ENCODE measurements around the gene ANKRD63. TPM values are rescaled to one million over a fixed set of nuclear protein-coding genes. Genes with fewer than 3 reads are reported as not detected.

ANKRD63 gene
- total and polyA plus RNA-seq, 9 of the 15 experiments (the other 6 are each of a cell fraction or from before 2014, with no cell fraction given), result 1.3 to 2.0 (median 1.8) TPM; not detected in 6

DNA sequence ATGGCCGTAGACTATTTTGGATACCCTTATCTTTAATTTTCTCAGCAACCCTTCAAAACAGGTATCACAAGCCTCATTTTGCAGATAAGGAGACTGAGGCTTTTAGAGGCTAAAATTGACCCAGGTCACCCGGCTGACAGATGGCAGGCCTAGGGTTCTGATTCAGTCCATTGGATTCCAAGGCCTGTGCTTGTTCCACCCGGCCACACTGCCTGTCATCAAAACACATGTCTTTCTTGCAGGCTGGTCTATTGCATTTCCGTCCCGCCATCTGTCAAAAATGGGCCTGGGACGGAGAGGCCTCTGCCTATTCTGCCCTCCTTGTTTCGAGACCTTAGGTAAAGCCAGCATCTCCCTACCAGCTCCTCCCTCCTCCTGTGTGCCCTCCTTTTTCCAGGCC is 48.8 kb upstream of the ANKRD63 start:
- Histone ChIP-seq H3K4me1 (replicated peaks in 1 of 2; ENCODE audit: control insufficient read depth in 2 of 2, insufficient read depth in 2 of 2, low read length in 2 of 2) (peaks cover 56 to 67% of the 10 kb centered on the region in 2 experiments), H3K36me3 (ENCODE audit: control insufficient read depth, insufficient read depth, low read length) (peaks cover 20% of the 10 kb centered on the region), H3K4me2 (ENCODE audit: insufficient read depth, low read length) (no peak overlapping the region; the same call in 1 of the 2 replicates), H3K9me1 (ENCODE audit: control insufficient read depth, insufficient read depth, low read length) (no peaks in the 10 kb centered on the region), H3K9ac (ENCODE audit: insufficient read depth in 1 of 2, low read depth in 2 of 2, low read length in 2 of 2) (0 out of 4 replicates have a peak overlapping the region, but pooled peaks of 1 of the 2 experiments have one; percentile 57), H2AFZ (ENCODE audit: low read depth, low read length) (no peak overlapping the region), H3K79me2 (ENCODE audit: control insufficient read depth, insufficient read depth, low read length) (no peaks in the 10 kb centered on the region; the same call in 2 of the 3 replicates), H3K27ac (ENCODE audit: extremely low read depth, low read depth, low read length) (no peak overlapping the region), H3K27me3 (ENCODE audit: control insufficient read depth in 2 of 2, insufficient read depth in 2 of 2, low read length in 2 of 2) (no peaks in the 10 kb centered on the region), H3K9me3 (replicated peaks; ENCODE audit: control insufficient read depth, insufficient read depth, low read depth, low read length) (no peaks in the 10 kb centered on the region), H4K20me1 (replicated peaks; ENCODE audit: control insufficient read depth, insufficient read depth, low read length) (no peaks in the 10 kb centered on the region), H3K4me3 (no peak overlapping the region)
- no peak for FAIRE-seq
- intact Hi-C loops (cut with micrococcal nuclease) (no loop called here), in situ Hi-C loops (cut with MboI) (no loop called here)
- no peak for ATAC-seq
- 55% methylated on average over 7 of the region's 7 CpGs for WGBS (ENCODE audit: insufficient coverage, low coverage, missing lambda C conversion rate)
- TF ChIP-seq CBFA2T2 (conservative IDR thresholded peaks at IDR 0.05), result 0 out of 2 replicates have a peak, but pooled peaks have one; percentile 5
- no peak for TF ChIP-seq ARID1B (IDR thresholded peaks at IDR 0.05)
- TF ChIP-seq CEBPB (tag; IDR thresholded peaks at IDR 0.05), result no peak
- TF ChIP-seq BCL6 (CRISPR knock-in tag; IDR thresholded peaks at IDR 0.05), result no peak
- TF ChIP-seq SREBF2 (CRISPR knock-in tag; IDR thresholded peaks at IDR 0.05), result no peak
- TF ChIP-seq, protein P1, sequence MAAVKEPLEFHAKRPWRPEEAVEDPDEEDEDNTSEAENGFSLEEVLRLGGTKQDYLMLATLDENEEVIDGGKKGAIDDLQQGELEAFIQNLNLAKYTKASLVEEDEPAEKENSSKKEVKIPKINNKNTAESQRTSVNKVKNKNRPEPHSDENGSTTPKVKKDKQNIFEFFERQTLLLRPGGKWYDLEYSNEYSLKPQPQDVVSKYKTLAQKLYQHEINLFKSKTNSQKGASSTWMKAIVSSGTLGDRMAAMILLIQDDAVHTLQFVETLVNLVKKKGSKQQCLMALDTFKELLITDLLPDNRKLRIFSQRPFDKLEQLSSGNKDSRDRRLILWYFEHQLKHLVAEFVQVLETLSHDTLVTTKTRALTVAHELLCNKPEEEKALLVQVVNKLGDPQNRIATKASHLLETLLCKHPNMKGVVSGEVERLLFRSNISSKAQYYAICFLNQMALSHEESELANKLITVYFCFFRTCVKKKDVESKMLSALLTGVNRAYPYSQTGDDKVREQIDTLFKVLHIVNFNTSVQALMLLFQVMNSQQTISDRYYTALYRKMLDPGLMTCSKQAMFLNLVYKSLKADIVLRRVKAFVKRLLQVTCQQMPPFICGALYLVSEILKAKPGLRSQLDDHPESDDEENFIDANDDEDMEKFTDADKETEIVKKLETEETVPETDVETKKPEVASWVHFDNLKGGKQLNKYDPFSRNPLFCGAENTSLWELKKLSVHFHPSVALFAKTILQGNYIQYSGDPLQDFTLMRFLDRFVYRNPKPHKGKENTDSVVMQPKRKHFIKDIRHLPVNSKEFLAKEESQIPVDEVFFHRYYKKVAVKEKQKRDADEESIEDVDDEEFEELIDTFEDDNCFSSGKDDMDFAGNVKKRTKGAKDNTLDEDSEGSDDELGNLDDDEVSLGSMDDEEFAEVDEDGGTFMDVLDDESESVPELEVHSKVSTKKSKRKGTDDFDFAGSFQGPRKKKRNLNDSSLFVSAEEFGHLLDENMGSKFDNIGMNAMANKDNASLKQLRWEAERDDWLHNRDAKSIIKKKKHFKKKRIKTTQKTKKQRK (IDR thresholded peaks at IDR 0.05; ENCODE audit: borderline replicate concordance, low read depth, low read length), result no peak
- no peak for TF ChIP-seq ZC3H8 (IDR thresholded peaks at IDR 0.05)
- no peak for TF ChIP-seq BRCA1 (IDR thresholded peaks at IDR 0.05)
- TF ChIP-seq BRCA1 (CRISPR knock-in tag; IDR thresholded peaks at IDR 0.05), result no peak
- TF ChIP-seq ZNF695 (CRISPR knock-in tag; IDR thresholded peaks at IDR 0.05), result no peak
- no peak for TF ChIP-seq GATA2 (CRISPR knock-in tag; IDR thresholded peaks at IDR 0.05)
- 0 out of 2 replicates have a peak, but pooled peaks have one; percentile 9 for TF ChIP-seq ZNF584 (CRISPR knock-in tag; IDR thresholded peaks at IDR 0.05; ENCODE audit: low read depth)
- no peak for TF ChIP-seq ZFP91 (CRISPR knock-in tag; IDR thresholded peaks at IDR 0.05)
- no peak for TF ChIP-seq PTBP1 (IDR thresholded peaks at IDR 0.05; ENCODE audit: low read depth, low read length)
- no peak for TF ChIP-seq ZNF197 (CRISPR knock-in tag; IDR thresholded peaks at IDR 0.05; ENCODE audit: low read depth)
- TF ChIP-seq MTA2 (IDR thresholded peaks at IDR 0.05; ENCODE audit: low read depth), result no peak
- peak; percentile 74 for TF ChIP-seq TBP (optimal IDR thresholded peaks at IDR 0.05; ENCODE audit: low read depth, low read length)
- no peak for TF ChIP-seq POLR2G (IDR thresholded peaks at IDR 0.05; ENCODE audit: low read depth, low read length)
- no peak for TF ChIP-seq ELK1 (CRISPR knock-in tag; IDR thresholded peaks at IDR 0.05)
- no TSS peak for BruUV-seq (replicated peaks)
- ChIA-PET POLR2A (interaction anchor here (0.6 to 5.1 kb wide), 3 partner anchors 10 to 217 kb away, joined by 3 to 30 read pairs (median 4); partner anchors contain the start of gene CCDC9B), CTCF (ENCODE audit: low intra/inter-chr PET ratio) (no interaction called here)
- DNase-seq (ENCODE audit: extremely low read depth in 1 of 4, low spot score in 3 of 4), result peak in 1 of 4 experiments; percentile 33

Measured in K562 (cell line).